Prostate gland (tissue), 2 donors: ENCODE measurements around the gene SEMA3A. TPM values are rescaled to one million over a fixed set of nuclear protein-coding genes. Genes with fewer than 3 reads are reported as not detected.

Source experiments
- DNase-seq: peaks from one replicate; pipeline ENCODE4 v3.0.0-alpha.2; 2019; ENCODE audit warnings: low spot score
- H3K27ac ChIP-seq, 2 donors: fragments of 200-600 bp; sonication (generic); 2 replicates each; pipeline ENCODE4 v1.5.1; 2017 to 2019
- H3K27me3 ChIP-seq: fragments of 200-600 bp; sonication (generic); replicated peaks from 2 replicates; pipeline ENCODE4 v1.5.1; 2019; ENCODE audit not compliant: insufficient read depth
- H3K36me3 ChIP-seq, 2 donors: fragments of 200-600 bp; sonication (generic); 1 replicate in 1 of 2; 2 replicates in 1 of 2; pipeline versions ENCODE4 v1.5.1 to v1.8.1; 2017 to 2019
- H3K4me1 ChIP-seq: fragments of 200-600 bp; sonication (generic); replicated peaks from 2 replicates; pipeline ENCODE4 v1.5.1; 2019
- H3K4me3 ChIP-seq, 2 donors: fragments of 200-600 bp; sonication (generic); 2 replicates each; pipeline ENCODE4 v1.5.1; 2017 to 2019
- H3K9me3 ChIP-seq: fragments of 200-600 bp; sonication (generic); 2 replicates; pipeline ENCODE4 v1.5.1; 2017
- CTCF ChIP-seq, 4 experiments: fragments of 200-600 bp in 2 of 4; fragments of 450-650 bp in 2 of 4; sonication (generic) in 2 of 4; IDR thresholded peaks; 1 replicate in 3 of 4; 2 replicates in 1 of 4; pipeline ENCODE4 v1.5.1; 2016 to 2019; ENCODE audit warnings: antibody characterized with exemption in 4 of 4, mild to moderate bottlenecking in 2 of 4, moderate library complexity in 2 of 4
- POLR2A ChIP-seq: fragments of 450-650 bp; IDR thresholded peaks from one replicate; pipeline ENCODE4 v1.6.1; 2016; ENCODE audit warnings: antibody characterized with exemption, mild to moderate bottlenecking
- POLR2AphosphoS5 ChIP-seq: sonication (generic); formaldehyde crosslinking; IDR thresholded peaks from one replicate; pipeline ENCODE4 v1.6.1; 2017; ENCODE audit warnings: antibody characterized with exemption
- WGBS: methylation state at CpG from one replicate; pipeline ENCODE4 v1.1.5; 2018; 5-methylcytosine and 5-hydroxymethylcytosine counted together
- intact Hi-C: fragments of 100-400 bp; cut with DNase I; formaldehyde crosslinking; loops from one replicate; pipeline ENCODE4 v1.14.2; 2022
- total RNA-seq, 2 donors: library from RNA; depleted of rRNA; stranded (reverse); fragments of >200 nt; gene quantifications; one replicate each; pipeline ENCODE4 v1.1.0, GENCODE V29; 2016

The SEMA3A gene
- total RNA-seq, 2 donors from 2014 or later: 1.6 to 1.9 TPM

DNA sequence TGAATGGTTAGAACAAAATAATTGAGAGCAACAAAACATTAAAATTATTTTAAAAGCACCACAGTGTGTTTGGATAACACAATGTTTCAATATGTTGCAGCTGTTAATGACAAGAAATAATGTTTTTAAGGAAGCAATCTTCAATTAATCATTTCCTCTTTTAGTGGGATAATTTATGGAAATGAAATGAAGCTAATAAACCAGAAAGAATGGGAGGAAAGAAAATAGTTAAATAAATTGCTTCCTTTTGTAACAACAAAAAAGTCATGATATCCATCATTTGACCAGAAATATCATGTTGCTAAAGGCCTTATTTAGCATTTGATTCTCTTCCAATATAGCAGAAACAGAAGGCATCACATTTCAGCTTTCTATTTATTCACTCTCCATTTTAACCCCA, 224.5 kb downstream of the SEMA3A start:
- no peak overlapping the region for H3K4me3 ChIP-seq
- no peaks in the 10 kb centered on the region for H3K27me3 ChIP-seq
- no peak overlapping the region for H3K27ac ChIP-seq
- H3K36me3 ChIP-seq: no peaks in the 10 kb centered on the region
- intact Hi-C loops: no loop called here
- no peak for DNase-seq
- no peaks in the 10 kb centered on the region for H3K9me3 ChIP-seq
- no peaks in the 10 kb centered on the region for H3K4me1 ChIP-seq
- TF ChIP-seq POLR2AphosphoS5 (no peak), POLR2A (no peak), CTCF (IDR thresholded peaks at IDR 0.05) (no peak)

DNA sequence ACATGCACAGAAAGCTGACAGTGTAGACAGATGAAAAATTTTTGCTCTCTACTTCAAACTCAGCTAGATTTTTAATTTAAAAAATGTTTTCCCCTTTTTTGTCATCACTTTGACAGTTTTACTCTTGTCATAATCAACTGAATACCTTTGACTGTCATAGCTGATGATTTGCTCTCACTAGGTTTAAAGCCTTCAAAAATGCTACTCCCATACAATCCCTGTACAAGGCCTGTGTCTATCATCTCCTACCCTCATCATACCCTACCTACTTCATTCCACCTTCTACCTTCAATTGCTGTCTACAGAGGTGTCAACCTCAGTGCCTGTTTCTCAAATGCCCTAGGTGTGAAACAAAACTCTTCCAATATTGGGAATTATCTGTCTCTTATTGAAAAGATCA, 230.3 kb downstream of the SEMA3A start:
- intact Hi-C loops: no loop called here
- Histone ChIP-seq H3K4me3 (no peak overlapping the region), H3K4me1 (no peaks in the 10 kb centered on the region), H3K36me3 (no peaks in the 10 kb centered on the region), H3K27me3 (no peaks in the 10 kb centered on the region), H3K27ac (no peak overlapping the region), H3K9me3 (no peaks in the 10 kb centered on the region)
- DNase-seq: no peak
- TF ChIP-seq CTCF (IDR thresholded peaks at IDR 0.05) (no peak), POLR2AphosphoS5 (no peak), POLR2A (no peak)

DNA sequence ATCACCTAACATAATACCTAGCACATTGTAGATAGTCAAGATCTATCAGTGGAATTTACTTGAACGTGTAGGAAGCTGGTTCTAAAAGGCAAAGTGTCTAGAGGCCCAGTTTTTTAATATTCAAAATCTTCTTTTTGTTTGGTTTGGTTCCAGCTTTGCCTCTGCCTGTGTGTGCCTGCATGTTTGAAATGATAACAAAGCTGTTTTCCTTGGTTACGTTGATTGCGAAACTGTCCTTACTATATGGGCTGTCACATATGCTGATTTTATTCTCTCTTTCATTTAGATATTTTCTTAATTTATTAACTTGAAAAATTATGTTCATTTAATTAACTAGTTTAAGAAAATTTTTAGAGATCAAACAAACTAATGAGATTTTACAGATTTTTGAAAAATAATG, 237.3 kb downstream of the SEMA3A start:
- Histone ChIP-seq H3K27me3 (no peaks in the 10 kb centered on the region), H3K4me3 (no peak overlapping the region), H3K36me3 (no peaks in the 10 kb centered on the region), H3K9me3 (no peaks in the 10 kb centered on the region), H3K4me1 (no peaks in the 10 kb centered on the region), H3K27ac (no peak overlapping the region)
- intact Hi-C loops: no loop called here
- TF ChIP-seq POLR2AphosphoS5 (no peak), POLR2A (no peak), CTCF (IDR thresholded peaks at IDR 0.05) (no peak)
- no peak for DNase-seq
- WGBS: 57% methylated on average over 3 of the region's 3 CpGs

DNA sequence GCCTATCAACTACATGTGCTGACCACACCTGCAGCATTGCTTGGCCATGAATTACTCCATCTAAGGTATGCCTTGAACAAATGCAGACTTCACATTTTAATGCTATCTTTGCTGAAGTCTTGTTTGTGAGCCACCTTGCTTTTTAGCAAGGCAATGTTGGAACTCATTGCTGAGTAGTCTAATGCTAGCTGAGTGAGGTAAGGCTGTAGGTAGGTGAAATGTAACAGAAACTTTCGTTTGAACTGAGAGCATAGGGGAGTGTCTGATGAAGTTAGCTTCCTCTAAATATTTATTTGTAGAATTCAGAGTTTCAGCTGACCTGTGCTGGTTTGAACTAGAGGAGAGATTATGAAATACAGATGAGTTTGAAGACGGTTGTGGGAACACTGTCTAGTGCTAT, 238.5 kb downstream of the SEMA3A start:
- intact Hi-C loops: no loop called here
- Histone ChIP-seq H3K27ac (no peak overlapping the region), H3K36me3 (no peaks in the 10 kb centered on the region), H3K4me3 (no peak overlapping the region), H3K9me3 (no peaks in the 10 kb centered on the region), H3K27me3 (no peaks in the 10 kb centered on the region), H3K4me1 (no peaks in the 10 kb centered on the region)
- TF ChIP-seq CTCF (IDR thresholded peaks at IDR 0.05): no peak
- TF ChIP-seq POLR2AphosphoS5: no peak
- 79% methylated on average over 2 of the region's 2 CpGs for WGBS
- DNase-seq: no peak

DNA sequence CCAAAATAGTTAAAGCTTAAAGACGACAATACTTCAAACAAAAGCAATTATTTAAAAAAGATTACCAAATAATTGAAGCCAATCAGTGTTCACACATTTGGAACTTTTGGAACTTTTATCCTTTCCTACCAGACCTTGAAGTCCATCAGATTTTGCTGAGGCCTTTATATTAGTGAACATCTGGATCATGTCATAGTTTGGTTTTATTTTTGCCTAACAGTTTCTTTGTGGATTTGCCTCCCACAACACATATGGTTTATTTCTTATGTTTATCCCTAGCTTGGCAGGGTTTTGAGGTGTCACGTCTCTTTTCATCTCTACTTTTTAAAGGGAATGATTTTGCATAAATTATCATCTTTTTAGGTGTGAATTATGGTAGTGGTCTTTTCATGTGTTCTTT, 242.4 kb downstream of the SEMA3A start:
- Histone ChIP-seq H3K4me3 (no peak overlapping the region), H3K36me3 (no peaks in the 10 kb centered on the region), H3K9me3 (no peaks in the 10 kb centered on the region), H3K27ac (no peak overlapping the region), H3K27me3 (no peaks in the 10 kb centered on the region), H3K4me1 (no peaks in the 10 kb centered on the region)
- intact Hi-C loops: no loop called here
- no peak for DNase-seq
- TF ChIP-seq POLR2AphosphoS5 (no peak), POLR2A (no peak), CTCF (IDR thresholded peaks at IDR 0.05) (no peak)
- WGBS: 69% methylated on average over 2 of the region's 2 CpGs
